GM18507 (cell line): ENCODE results near the gene NIN.

Source experiments
- DNase-seq: peaks from one replicate; pipeline ENCODE4 v3.0.0; 2011; ENCODE audit warnings: low read depth; ENCODE audit not compliant: insufficient read length; ENCODE audit errors: extremely low spot score
- FAIRE-seq: peaks from 2 replicates; lab custom pipeline; 2011; peaks lifted over from hg19 to GRCh38; lab: Jason Lieb, UNC

The NIN gene

DNA sequence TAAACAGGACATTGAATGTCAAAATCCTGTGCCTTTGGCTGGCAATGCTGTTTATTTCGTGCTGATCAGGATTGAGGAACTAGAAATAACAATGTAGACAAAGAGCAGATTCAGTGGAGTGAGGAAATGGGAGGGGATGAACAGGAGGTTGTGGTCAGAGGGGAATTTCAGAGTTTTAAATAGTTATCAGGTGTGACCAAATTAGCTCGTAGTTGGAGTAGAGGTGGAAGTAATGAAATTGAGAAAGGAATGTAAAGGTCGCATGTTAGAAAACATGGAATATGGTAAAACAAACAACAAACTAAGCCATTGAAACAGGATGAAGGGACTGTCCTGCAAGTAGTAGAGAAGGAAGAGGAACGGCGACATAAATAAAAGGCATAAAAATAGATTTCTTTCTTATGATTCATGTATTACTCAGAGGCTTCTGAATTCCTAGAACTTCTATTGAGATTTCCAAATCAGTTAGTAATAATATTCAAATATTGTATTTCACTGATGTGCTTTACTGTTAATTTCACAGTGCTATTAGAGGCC is 153.4 kb downstream of the NIN start:
- no peak for DNase-seq
- FAIRE-seq: peak; percentile 89

DNA sequence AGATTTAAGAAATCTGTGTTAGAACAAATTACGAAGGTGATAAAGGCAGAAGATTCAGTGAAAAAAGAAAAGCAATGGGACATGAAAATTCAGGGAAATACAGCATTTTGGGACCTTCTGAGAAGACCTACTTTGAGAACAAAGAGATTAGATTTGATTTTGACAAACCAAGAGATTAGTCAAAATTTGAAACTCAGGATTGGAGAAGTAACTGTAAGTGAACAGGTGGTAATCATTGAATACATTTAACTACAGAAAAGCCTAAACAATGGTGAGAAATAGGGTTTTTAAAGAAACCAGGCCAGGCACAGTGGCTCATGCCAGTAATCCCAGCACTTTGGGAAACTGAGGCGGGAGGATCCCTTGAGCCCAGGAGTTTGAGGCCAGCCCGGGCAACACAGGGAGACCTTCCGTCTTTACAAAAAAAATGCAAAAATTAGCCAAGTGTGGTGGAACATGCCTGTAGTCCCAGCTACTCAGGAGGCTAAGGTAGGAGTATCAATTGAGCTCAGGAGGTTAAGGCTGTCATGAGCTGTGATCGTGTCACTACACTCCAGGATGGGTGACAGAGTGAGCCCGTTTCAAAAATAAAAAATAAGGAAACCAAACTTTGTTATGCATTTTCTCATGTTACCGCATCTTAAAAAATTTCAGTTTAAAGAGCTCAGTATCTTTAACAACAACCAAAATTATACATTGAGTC is 154.0 kb downstream of the NIN start:
- FAIRE-seq: no peak
- no peak for DNase-seq

DNA sequence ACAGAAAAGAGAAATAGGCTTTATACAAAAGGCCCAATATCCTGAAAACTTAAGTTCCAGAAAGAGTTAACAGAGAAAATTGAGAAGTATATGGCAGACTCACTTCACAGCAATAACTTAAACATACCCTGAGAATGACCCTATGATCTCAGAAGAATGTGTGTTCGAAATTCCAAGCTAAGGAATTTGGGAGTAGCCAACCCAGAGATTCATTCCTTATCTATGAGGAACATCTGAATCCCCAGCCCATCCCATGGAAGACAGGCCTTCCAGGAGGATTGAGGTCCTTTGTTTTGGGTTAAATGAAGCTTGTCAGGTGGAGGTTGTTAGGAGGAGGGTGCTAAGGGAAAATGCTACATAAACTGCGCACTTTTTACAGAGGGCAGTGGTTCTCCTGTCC is 155.4 kb downstream of the NIN start:
- no peak for FAIRE-seq
- no peak for DNase-seq

DNA sequence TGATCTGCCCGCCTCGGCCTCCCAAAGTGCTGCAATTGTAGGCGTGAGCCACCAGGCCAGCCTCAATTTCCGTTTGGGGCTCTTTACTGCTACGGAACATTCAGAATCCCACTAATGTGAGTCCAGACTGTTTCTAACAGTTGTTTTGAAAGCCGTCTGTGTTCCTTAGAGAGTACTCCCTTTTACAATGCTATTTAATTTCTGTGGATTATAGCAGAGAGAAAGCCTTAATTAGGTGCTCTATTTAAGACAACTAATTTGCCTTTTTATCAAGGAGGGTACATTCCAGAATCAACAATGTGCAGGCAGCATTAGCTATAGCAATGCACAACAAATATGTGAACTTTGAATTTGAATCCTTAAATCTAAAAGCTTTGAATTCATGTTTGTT is 160.1 kb downstream of the NIN start:
- no peak for DNase-seq
- FAIRE-seq: no peak

DNA sequence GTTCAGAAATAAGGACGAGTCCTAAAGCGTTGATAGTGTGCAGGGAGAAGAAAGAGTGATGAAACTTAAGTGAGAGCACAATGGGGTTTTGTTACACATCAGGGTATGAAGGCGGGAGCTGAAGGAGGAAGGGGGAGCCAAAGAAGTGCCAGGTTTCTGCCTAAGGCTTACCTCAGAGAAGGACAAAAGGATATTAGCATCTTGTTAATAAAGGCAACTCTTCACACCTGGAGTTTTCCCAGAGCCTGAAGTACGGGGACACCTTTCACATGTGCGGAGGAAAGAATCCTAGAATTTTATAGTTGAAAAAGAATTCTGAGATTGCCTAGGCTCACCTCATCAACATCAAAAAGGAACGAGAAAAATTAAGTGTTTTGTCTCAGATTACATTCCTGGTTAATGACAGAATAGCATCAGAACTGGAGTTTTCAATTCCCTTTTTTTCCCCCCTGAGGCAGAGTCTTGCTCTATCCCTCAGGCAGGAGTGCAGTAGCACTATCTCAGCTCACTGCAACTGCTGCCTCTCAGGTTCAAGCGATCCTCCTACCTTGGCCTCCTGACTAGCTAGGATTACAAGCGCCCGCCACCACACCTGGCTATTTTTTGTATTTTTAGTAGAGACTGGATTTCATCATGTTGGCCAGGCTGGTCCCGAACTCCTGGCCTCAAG is 160.6 kb downstream of the NIN start:
- FAIRE-seq: no peak
- DNase-seq: no peak
